Left ventricle myocardium superior (tissue), 1 donor: ENCODE data around the gene SLC35F1. TPM values are rescaled to one million over a fixed set of nuclear protein-coding genes. Genes with fewer than 3 reads are reported as not detected.
"Not testable (repeated sequence)": the region's sequence is repeated elsewhere in the genome, so short reads cannot be mapped to it uniquely, and the experiment has no call there.

Experiments used
- ATAC-seq: fragments of 200-7000 bp; cut with Tn5 transposase; one replicate; pipeline ENCODE4 v1.9.1; 2020; ENCODE audit warnings: mild to moderate bottlenecking, moderate library complexity
- DNase-seq: peaks from one replicate; pipeline ENCODE4 v3.0.0-alpha.2; 2020
- intact Hi-C: fragments of 100-400 bp; cut with micrococcal nuclease; formaldehyde crosslinking; loops from one replicate; pipeline ENCODE4 v1.11.0; 2022
- long read RNA-seq: library from polyadenylated mRNA; unstranded; transcript quantifications from one replicate; pipeline ENCODE4 v2.0.0, GENCODE V29; 2021
- total RNA-seq: library from RNA; stranded (reverse); fragmentation: NEBNext Ultra II Directional; extraction: Animal tissue kit (Norgen Biotek cat#: 25700); gene quantifications from one replicate; pipeline ENCODE4 v1.2.1, GENCODE V29; 2021
- donor health status: DM: no; HTN: yes; CAD: no; lungs with severe emphysema.

The SLC35F1 gene
- total RNA-seq: 6.7 TPM
- long read RNA-seq, partial matches to known transcripts: 2 of 11 reads
- long read RNA-seq, other reads (novel, unspliced or antisense): 9 of 11 reads

GRCh38 chr6:117906958-117907600, at the start of gene SLC35F1:
SLC35F1 (plus strand) TSS chr6:117907264.
- intact Hi-C loops: no loop called here
- DNase-seq (peak; percentile 54), ATAC-seq (peak; percentile 86)

- DNase-seq, ATAC-seq, intact Hi-C loops: not testable (repeated sequence)
Measured at GRCh38 chr6:117858601-117859000, 48.5 kb upstream of the SLC35F1 start.

GRCh38 chr6:117861545-117861944, 45.5 kb upstream of the SLC35F1 start:
- DNase-seq (no peak), ATAC-seq (no peak)
- intact Hi-C loops: no loop called here

GRCh38 chr6:117866561-117866960, 40.5 kb upstream of the SLC35F1 start:
- no peak for ATAC-seq
- intact Hi-C loops: no loop called here
- no peak for DNase-seq

- DNase-seq: no peak
- ATAC-seq: no peak
- intact Hi-C loops: no loop called here
Measured at GRCh38 chr6:117870486-117871242, 36.4 kb upstream of the SLC35F1 start.

GRCh38 chr6:117880824-117881223, 26.2 kb upstream of the SLC35F1 start:
- ATAC-seq (no peak), DNase-seq (no peak)
- intact Hi-C loops: no loop called here

- ATAC-seq (no peak), DNase-seq (no peak)
- intact Hi-C loops: no loop called here
Measured at GRCh38 chr6:117890172-117890571, 16.9 kb upstream of the SLC35F1 start.

- no peak for DNase-seq
- intact Hi-C loops: no loop called here
- peak; percentile 65 for ATAC-seq
Measured at GRCh38 chr6:117906507-117906957, 532 bp upstream of the SLC35F1 start.

GRCh38 chr6:117907601-117908245, 659 bp downstream of the SLC35F1 start:
- DNase-seq (no peak), ATAC-seq (peak; percentile 48)
- intact Hi-C loops: no loop called here

GRCh38 chr6:117908246-117909068, 1.4 kb downstream of the SLC35F1 start:
- intact Hi-C loops: no loop called here
- DNase-seq: no peak
- ATAC-seq: peak; percentile 35

- intact Hi-C loops: no loop called here
- no peak for DNase-seq
- no peak for ATAC-seq
Measured at GRCh38 chr6:117909638-117910037, 2.6 kb downstream of the SLC35F1 start.

- intact Hi-C loops: no loop called here
- DNase-seq (no peak), ATAC-seq (no peak)
Measured at GRCh38 chr6:117910549-117910948, 3.5 kb downstream of the SLC35F1 start.

- intact Hi-C loops: no loop called here
- ATAC-seq: no peak
Measured at GRCh38 chr6:117911150-117911549, 4.1 kb downstream of the SLC35F1 start.

GRCh38 chr6:117911660-117912059, 4.6 kb downstream of the SLC35F1 start:
- intact Hi-C loops: no loop called here
- no peak for ATAC-seq
- no peak for DNase-seq

More at GRCh38 chr6:117911150-117911549, 4.1 kb downstream of the SLC35F1 start:
- no peak for DNase-seq

- DNase-seq: no peak
- intact Hi-C loops: no loop called here
- no peak for ATAC-seq
Measured at GRCh38 chr6:117915846-117916245, 8.8 kb downstream of the SLC35F1 start.

- ATAC-seq (no peak), DNase-seq (no peak)
- intact Hi-C loops: no loop called here
Measured at GRCh38 chr6:117916483-117916882, 9.4 kb downstream of the SLC35F1 start.

GRCh38 chr6:117917176-117917575, 10.1 kb downstream of the SLC35F1 start:
- ATAC-seq (no peak), DNase-seq (no peak)
- intact Hi-C loops: no loop called here

- intact Hi-C loops: no loop called here
- ATAC-seq (no peak), DNase-seq (no peak)
Measured at GRCh38 chr6:117918454-117918853, 11.4 kb downstream of the SLC35F1 start.

- intact Hi-C loops: no loop called here
- ATAC-seq (no peak), DNase-seq (no peak)
Measured at GRCh38 chr6:117919275-117919674, 12.2 kb downstream of the SLC35F1 start.
